Measurements from ENCODE around the gene VAV3.

The VAV3 gene, protein sequence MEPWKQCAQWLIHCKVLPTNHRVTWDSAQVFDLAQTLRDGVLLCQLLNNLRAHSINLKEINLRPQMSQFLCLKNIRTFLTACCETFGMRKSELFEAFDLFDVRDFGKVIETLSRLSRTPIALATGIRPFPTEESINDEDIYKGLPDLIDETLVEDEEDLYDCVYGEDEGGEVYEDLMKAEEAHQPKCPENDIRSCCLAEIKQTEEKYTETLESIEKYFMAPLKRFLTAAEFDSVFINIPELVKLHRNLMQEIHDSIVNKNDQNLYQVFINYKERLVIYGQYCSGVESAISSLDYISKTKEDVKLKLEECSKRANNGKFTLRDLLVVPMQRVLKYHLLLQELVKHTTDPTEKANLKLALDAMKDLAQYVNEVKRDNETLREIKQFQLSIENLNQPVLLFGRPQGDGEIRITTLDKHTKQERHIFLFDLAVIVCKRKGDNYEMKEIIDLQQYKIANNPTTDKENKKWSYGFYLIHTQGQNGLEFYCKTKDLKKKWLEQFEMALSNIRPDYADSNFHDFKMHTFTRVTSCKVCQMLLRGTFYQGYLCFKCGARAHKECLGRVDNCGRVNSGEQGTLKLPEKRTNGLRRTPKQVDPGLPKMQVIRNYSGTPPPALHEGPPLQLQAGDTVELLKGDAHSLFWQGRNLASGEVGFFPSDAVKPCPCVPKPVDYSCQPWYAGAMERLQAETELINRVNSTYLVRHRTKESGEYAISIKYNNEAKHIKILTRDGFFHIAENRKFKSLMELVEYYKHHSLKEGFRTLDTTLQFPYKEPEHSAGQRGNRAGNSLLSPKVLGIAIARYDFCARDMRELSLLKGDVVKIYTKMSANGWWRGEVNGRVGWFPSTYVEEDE

DNA sequence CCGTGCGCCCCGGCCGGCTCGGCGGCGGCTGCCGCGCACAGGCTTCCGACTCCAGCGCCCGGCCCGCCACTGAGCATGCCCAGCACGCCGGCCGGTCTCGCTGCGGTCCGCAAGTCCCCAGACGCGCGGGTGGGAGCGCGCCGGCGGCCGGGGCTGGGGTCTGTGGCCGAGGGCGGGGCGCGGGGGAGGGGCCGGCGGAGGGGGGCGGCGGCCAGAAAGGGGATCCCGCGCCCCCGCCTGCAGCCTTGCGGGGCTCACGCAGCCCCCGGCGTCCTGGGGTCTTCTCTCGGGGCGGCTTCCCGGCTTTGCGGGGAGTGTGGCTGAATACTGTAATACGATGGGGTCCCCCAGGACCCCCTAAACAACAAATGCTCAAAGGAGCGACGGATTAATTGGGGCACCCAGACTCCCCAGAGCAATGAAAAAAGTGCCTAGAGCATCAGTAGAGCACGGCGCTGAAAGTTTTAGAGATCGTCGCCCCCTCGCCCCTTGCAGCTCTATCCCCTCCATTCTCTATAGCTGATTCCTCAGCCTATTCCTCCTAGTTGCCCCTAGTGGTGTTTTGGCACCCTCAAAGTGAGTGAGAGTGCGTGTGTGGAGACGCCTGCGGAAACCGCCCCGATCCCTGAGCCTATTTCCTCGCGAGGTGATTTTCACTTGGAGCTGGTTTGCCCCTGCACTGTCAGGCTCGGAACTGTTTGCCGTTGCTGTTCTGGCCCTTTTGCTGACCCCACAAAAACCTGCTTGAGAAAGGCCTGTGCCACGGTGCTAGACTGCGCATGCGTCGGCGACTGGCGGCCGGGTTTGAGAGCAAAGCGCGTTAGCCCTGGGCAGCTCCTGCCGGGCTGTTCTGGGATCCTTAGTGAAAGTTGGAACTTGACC lies at the start of gene VAV3:
Gene VAV3, minus strand, starts transcription at position 71 of the 882 bp plus-strand sequence. CDS start 311 bp downstream, outside the sequence.
- DNase-seq (ENCODE audit: low spot score), result peak; percentile 81
- TF ChIP-seq, protein P1, sequence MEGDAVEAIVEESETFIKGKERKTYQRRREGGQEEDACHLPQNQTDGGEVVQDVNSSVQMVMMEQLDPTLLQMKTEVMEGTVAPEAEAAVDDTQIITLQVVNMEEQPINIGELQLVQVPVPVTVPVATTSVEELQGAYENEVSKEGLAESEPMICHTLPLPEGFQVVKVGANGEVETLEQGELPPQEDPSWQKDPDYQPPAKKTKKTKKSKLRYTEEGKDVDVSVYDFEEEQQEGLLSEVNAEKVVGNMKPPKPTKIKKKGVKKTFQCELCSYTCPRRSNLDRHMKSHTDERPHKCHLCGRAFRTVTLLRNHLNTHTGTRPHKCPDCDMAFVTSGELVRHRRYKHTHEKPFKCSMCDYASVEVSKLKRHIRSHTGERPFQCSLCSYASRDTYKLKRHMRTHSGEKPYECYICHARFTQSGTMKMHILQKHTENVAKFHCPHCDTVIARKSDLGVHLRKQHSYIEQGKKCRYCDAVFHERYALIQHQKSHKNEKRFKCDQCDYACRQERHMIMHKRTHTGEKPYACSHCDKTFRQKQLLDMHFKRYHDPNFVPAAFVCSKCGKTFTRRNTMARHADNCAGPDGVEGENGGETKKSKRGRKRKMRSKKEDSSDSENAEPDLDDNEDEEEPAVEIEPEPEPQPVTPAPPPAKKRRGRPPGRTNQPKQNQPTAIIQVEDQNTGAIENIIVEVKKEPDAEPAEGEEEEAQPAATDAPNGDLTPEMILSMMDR (IDR thresholded peaks at IDR 0.05; ENCODE audit: extremely low read depth, insufficient read depth, missing control alignments), result no peak
- in situ Hi-C loops (cut with MboI; ENCODE audit: low pct_unique_long_range_greater_than_20kb, low sequenced_read_pairs, unreplicated experiment), result no loop called here

DNA sequence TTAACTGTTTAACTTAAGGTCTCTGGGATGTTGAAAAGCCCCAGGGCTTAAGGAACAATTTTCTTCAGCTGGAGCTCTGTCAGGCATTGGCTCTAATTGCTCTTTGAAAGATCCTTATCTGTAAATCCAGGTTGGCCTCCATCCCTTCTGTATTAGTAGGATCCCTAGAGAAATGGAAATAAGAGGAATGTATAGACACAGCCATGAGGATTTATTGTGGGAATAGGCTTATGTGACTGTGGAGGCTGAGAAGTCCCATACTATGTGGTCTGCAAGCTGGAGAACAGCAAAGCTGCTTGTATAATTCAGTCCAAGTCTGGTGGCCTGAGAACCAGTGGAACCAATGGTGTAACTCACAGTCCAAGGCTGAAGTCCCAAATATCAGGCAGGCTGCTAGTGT lies 47.6 kb upstream of the VAV3 start:
- TF ChIP-seq, protein P1 (IDR thresholded peaks at IDR 0.05; ENCODE audit: extremely low read depth, insufficient read depth, missing control alignments), result no peak
- in situ Hi-C loops (cut with MboI; ENCODE audit: low pct_unique_long_range_greater_than_20kb, low sequenced_read_pairs, unreplicated experiment), result no loop called here
- DNase-seq (ENCODE audit: low spot score), result no peak

DNA sequence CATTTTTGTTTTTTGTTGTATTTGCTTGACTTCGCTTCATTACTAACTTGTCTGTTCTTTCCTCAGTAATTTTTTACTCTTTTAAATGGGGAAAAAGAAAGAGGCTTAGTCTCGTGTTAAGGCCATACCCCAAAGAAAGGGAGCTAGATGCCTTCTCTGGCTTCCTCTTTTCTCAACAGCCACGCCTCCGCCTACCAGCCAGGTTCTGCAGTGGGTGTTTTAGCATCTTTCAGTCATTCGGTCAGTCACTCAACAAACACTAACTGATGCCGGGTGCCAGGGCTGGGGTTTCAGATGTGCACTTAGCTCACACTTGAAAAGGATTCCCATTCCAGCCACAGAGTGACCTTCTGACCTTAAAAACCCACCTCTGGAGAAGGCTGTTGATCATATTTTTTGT lies 46.3 kb upstream of the VAV3 start:
- in situ Hi-C loops (cut with MboI; ENCODE audit: low pct_unique_long_range_greater_than_20kb, low sequenced_read_pairs, unreplicated experiment), result no loop called here
- TF ChIP-seq, protein P1 (IDR thresholded peaks at IDR 0.05; ENCODE audit: extremely low read depth, insufficient read depth, missing control alignments), result no peak
- no peak for DNase-seq (ENCODE audit: low spot score)

DNA sequence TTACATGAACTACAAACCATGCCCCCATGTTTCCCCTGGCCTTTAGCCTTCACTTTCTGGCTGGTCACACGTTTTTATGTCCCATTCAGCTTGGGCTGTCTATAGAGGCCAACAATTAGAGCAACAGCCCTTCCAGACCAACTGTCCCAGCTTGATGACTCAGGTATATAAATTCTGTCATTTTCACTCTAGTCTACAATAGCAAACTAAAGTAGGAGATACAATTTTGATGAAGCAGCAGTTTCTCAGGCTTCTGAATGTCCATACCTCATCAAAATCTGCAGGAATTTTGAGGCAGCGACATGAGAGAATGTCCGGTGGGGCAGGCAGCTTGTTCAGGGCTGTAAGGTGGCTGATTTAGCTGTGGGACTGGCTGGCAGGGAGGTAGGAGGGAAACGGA lies 45.6 kb upstream of the VAV3 start:
- in situ Hi-C loops (cut with MboI; ENCODE audit: low pct_unique_long_range_greater_than_20kb, low sequenced_read_pairs, unreplicated experiment), result no loop called here
- TF ChIP-seq, protein P1 (IDR thresholded peaks at IDR 0.05; ENCODE audit: extremely low read depth, insufficient read depth, missing control alignments), result no peak
- DNase-seq (ENCODE audit: low spot score), result no peak

DNA sequence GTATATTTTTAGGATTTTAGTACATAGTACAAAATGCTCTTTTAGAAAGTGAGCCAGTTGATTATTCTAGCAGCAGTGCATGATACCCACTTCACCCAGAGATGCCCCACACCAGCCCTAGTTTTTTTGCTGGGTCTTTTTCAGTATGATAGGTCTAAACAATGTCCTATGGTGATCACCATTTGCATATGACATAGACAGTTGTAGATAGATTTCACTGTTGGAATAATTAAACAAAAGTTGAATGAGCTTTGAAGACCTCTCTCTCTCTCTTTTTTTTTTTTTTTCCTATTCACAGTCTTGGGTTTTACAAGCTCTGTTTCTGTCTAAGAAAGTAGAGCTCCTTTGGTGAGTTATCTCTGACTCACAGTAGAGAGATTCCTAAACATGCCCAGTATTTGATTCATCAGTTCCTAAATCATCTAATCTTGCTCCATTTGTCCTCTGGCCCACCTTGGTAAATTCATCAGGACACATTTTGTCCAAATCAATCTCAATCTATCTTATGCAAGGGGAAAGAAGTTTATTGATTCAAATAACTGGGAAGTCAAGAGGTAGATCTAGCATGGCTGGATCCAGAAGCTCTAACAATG lies 44.7 kb upstream of the VAV3 start:
- in situ Hi-C loops (cut with MboI; ENCODE audit: low pct_unique_long_range_greater_than_20kb, low sequenced_read_pairs, unreplicated experiment), result no loop called here
- no peak for DNase-seq (ENCODE audit: low spot score)
- TF ChIP-seq, protein P1 (IDR thresholded peaks at IDR 0.05; ENCODE audit: extremely low read depth, insufficient read depth, missing control alignments), result no peak

Measured in GM13977 (cell line).